SK-N-SH (cell line): ENCODE data around the gene ECM1.

Experiments
- CTCF ChIP-seq: fragments of 200-600 bp; sonication (generic); IDR thresholded peaks from 2 replicates; pipeline ENCODE4 v1.6.1; 2017; ENCODE audit warnings: antibody characterized with exemption, mild to moderate bottlenecking, moderate library complexity
- POLR2AphosphoS5 ChIP-seq: IDR thresholded peaks from 2 replicates; pipeline ENCODE4 v1.6.1; 2012; ENCODE audit warnings: low read depth, low read length
- RAD21 ChIP-seq: IDR thresholded peaks from 2 replicates; pipeline ENCODE4 v1.6.1; 2012; ENCODE audit warnings: mild to moderate bottlenecking, low read length
- RCOR1 ChIP-seq: fragments of 150-350 bp; IDR thresholded peaks from 2 replicates; pipeline ENCODE4 v1.6.1; 2017; ENCODE audit warnings: antibody characterized with exemption, low read length
- USF1 ChIP-seq: IDR thresholded peaks from 2 replicates; pipeline ENCODE4 v1.4.0; 2012; ENCODE audit warnings: low read depth, borderline replicate concordance
- USF2 ChIP-seq: fragments of 150-350 bp; IDR thresholded peaks from 2 replicates; pipeline ENCODE4 v1.6.1; 2017; ENCODE audit warnings: antibody characterized with exemption, low read length, low read depth, borderline replicate concordance
- YY1 ChIP-seq: IDR thresholded peaks from 2 replicates; pipeline ENCODE4 v1.4.0; 2012; ENCODE audit warnings: low read depth, mild to moderate bottlenecking

- TF ChIP-seq CTCF: no peak
- no peak for TF ChIP-seq YY1
- no peak for TF ChIP-seq RCOR1
- TF ChIP-seq USF2: no peak
- TF ChIP-seq POLR2AphosphoS5: no peak
- TF ChIP-seq USF1: no peak
- no peak for TF ChIP-seq RAD21
These were observed 40.9 kb upstream of the ECM1 start for GRCh38 chr1:150466964-150467363.
